Progenitor cell of endocrine pancreas (in vitro differentiated cells): ENCODE results near the gene DIP2C. TPM values are rescaled to one million over a fixed set of nuclear protein-coding genes. Genes with fewer than 3 reads are reported as not detected.
A peak's percentile ranks its signal among the peaks of the same experiment; 100 is the strongest.

ENCODE experiments used
- DNase-seq: peaks from one replicate; pipeline ENCODE4 v3.0.0; 2021; ENCODE audit warnings: low spot score; ENCODE audit not compliant: unreplicated experiment
- H3K27ac Mint-ChIP-seq: 2 replicates; pipeline ENCODE4 v1.8.0; 2021; ENCODE audit warnings: mild to moderate bottlenecking, moderate library complexity, mixed read lengths
- H3K27me3 Mint-ChIP-seq: 2 replicates; pipeline ENCODE4 v1.8.0; 2021; ENCODE audit warnings: mixed read lengths
- H3K36me3 Mint-ChIP-seq: 2 replicates; pipeline ENCODE4 v1.8.0; 2022; ENCODE audit warnings: mixed read lengths; ENCODE audit not compliant: insufficient read depth
- H3K4me1 Mint-ChIP-seq: 2 replicates; pipeline ENCODE4 v1.8.0; 2021; ENCODE audit warnings: low read depth, mixed read lengths
- H3K4me3 Mint-ChIP-seq: 2 replicates; pipeline ENCODE4 v1.8.0; 2021; ENCODE audit warnings: low read depth, mild to moderate bottlenecking, moderate library complexity, mixed read lengths
- H3K9me3 Mint-ChIP-seq: 2 replicates; pipeline ENCODE4 v1.8.0; 2021; ENCODE audit warnings: low read depth, mixed read lengths
- CTCF ChIP-seq: fragments of 200-600 bp; sonication (generic); IDR thresholded peaks from one replicate; pipeline ENCODE4 v1.5.0; 2021; ENCODE audit warnings: antibody characterized with exemption, mild to moderate bottlenecking; ENCODE audit not compliant: unreplicated experiment
- total RNA-seq: library from RNA; stranded (reverse); gene quantifications from 2 replicates; pipeline ENCODE4 v1.2.1, GENCODE V29; 2021

The DIP2C gene
- total RNA-seq, 1 donor from 2014 or later: 27.2 TPM

DNA sequence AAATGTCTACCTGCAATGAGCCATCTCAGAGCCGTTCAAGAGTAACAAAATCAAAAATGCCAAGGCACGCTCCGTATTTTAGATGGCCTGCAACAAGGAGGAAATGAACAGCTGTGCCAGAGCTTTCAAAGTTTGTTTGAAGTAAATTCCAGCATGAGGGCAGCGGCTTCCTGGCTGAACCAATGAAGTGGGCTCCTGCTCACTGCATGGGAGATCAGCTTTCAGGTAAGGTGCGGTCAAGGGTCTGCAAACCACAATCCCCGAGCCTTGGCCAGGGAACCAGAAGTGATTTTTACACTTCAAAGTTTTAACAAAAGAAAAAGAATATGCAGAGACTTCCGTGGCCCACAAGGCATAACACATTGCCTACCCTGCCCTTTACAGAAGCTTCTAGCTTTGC, 120.6 kb downstream of the DIP2C start:
- Mint-ChIP-seq H3K36me3 (peaks cover 18% of the 10 kb centered on the region), H3K9me3 (peaks cover 23% of the 10 kb centered on the region), H3K27me3 (no peaks in the 10 kb centered on the region), H3K4me3 (no peak overlapping the region), H3K4me1 (peaks cover 11% of the 10 kb centered on the region), H3K27ac (no peak overlapping the region)
- no peak for DNase-seq
- no peak for TF ChIP-seq CTCF

- no peak overlapping the region for H3K4me3 Mint-ChIP-seq
- TF ChIP-seq CTCF: no peak
These were observed 121.6 kb downstream of the DIP2C start for GRCh38 chr10:567869-568268.

DNA sequence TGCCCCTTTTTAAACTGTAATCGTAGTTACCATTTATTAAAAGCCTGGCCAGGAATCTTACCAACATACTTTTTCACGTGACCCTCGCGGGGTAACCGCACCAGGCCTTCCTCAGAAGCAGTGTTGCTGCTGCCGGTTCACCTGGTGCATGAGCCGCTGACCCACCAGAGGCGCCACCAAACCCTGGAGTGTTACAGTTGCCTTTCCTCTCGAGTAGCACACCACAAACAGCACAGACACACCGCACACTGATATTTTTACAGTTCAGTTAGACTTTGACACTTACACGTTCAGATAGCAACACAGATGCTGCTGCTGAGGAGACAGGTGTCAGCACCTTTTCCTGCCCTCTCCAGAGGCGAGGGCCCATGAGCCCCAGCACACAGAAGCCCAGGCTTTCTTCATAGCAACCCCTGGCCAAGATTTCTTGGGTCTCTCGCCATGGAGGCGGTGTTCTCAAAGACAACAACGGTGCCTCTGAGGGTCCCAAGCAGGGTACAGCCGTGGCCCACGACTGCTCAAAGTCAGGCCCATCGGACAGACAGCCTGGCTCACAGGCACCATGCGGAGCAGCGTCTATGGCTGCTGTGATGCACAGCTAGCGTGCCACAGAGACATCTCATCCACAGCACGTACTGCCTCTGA, 123.1 kb downstream of the DIP2C start:
- H3K9me3 Mint-ChIP-seq: peaks cover 34% of the 10 kb centered on the region

More at GRCh38 chr10:567869-568268, 121.6 kb downstream of the DIP2C start:
- no peaks in the 10 kb centered on the region for H3K27me3 Mint-ChIP-seq
- peaks cover 6% of the 10 kb centered on the region for H3K4me1 Mint-ChIP-seq
- peaks cover 31% of the 10 kb centered on the region for H3K9me3 Mint-ChIP-seq
- H3K27ac Mint-ChIP-seq: no peak overlapping the region
- DNase-seq: no peak
- peaks cover 25% of the 10 kb centered on the region for H3K36me3 Mint-ChIP-seq

DNA sequence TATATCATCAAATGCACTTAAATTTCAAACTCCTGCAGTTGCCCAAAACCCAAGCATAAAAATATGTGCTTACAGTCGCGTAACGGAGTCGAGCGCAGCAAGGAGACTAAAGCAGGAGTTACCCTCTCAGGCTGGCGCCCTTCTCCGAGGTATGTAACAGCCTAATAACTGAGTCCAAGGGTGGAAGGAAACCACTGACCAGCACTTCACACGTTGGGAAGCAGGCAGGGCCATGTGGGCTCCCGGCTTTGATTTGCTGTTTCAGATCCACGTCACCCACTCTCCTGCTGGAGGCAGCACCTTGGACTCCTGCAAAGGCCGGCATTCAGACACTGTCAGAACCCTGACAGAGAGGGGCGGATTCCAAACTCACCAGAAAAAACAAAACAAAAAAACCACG, 123.8 kb downstream of the DIP2C start:
- Mint-ChIP-seq H3K4me1 (peaks cover 12% of the 10 kb centered on the region), H3K27me3 (no peaks in the 10 kb centered on the region), H3K9me3 (peaks cover 34% of the 10 kb centered on the region), H3K4me3 (no peak overlapping the region), H3K36me3 (peaks cover 25% of the 10 kb centered on the region), H3K27ac (no peak overlapping the region)
- DNase-seq: no peak
- TF ChIP-seq CTCF: no peak

More for the DNA sequence above, 123.1 kb downstream of the DIP2C start:
- Mint-ChIP-seq H3K4me1 (peaks cover 9% of the 10 kb centered on the region), H3K27me3 (no peaks in the 10 kb centered on the region), H3K27ac (peak overlapping the region; percentile 28), H3K36me3 (peaks cover 25% of the 10 kb centered on the region), H3K4me3 (no peak overlapping the region)
- no peak for DNase-seq
- TF ChIP-seq CTCF: no peak

GRCh38 chr10:565146-565545, 124.3 kb downstream of the DIP2C start:
- no peak for TF ChIP-seq CTCF
- Mint-ChIP-seq H3K9me3 (peaks cover 30% of the 10 kb centered on the region), H3K27ac (no peak overlapping the region), H3K27me3 (no peaks in the 10 kb centered on the region), H3K36me3 (peaks cover 22% of the 10 kb centered on the region), H3K4me3 (no peak overlapping the region), H3K4me1 (peaks cover 17% of the 10 kb centered on the region)
- no peak for DNase-seq
